ENCODE results near the gene TEKT2.

Gene TEKT2

GRCh38 chr1:36115200-36115669, 31.3 kb downstream of the TEKT2 start:
- H3K27ac ChIP-seq: no peak overlapping the region
- TF ChIP-seq ZFX (IDR thresholded peaks at IDR 0.05): no peak
- TF ChIP-seq, protein P1, sequence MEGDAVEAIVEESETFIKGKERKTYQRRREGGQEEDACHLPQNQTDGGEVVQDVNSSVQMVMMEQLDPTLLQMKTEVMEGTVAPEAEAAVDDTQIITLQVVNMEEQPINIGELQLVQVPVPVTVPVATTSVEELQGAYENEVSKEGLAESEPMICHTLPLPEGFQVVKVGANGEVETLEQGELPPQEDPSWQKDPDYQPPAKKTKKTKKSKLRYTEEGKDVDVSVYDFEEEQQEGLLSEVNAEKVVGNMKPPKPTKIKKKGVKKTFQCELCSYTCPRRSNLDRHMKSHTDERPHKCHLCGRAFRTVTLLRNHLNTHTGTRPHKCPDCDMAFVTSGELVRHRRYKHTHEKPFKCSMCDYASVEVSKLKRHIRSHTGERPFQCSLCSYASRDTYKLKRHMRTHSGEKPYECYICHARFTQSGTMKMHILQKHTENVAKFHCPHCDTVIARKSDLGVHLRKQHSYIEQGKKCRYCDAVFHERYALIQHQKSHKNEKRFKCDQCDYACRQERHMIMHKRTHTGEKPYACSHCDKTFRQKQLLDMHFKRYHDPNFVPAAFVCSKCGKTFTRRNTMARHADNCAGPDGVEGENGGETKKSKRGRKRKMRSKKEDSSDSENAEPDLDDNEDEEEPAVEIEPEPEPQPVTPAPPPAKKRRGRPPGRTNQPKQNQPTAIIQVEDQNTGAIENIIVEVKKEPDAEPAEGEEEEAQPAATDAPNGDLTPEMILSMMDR (conservative IDR thresholded peaks at IDR 0.05): no peak

GRCh38 chr1:36115931-36116330, 32.0 kb downstream of the TEKT2 start:
- TF ChIP-seq, protein P1 (conservative IDR thresholded peaks at IDR 0.05): no peak
- TF ChIP-seq ZFX (IDR thresholded peaks at IDR 0.05): no peak
- H3K27ac ChIP-seq: no peak overlapping the region

- no peak overlapping the region for H3K27ac ChIP-seq
- TF ChIP-seq, protein P1 (conservative IDR thresholded peaks at IDR 0.05): no peak
- TF ChIP-seq ZFX (IDR thresholded peaks at IDR 0.05): no peak
Observed at GRCh38 chr1:36116901-36117300, 33.0 kb downstream of the TEKT2 start.

DNA sequence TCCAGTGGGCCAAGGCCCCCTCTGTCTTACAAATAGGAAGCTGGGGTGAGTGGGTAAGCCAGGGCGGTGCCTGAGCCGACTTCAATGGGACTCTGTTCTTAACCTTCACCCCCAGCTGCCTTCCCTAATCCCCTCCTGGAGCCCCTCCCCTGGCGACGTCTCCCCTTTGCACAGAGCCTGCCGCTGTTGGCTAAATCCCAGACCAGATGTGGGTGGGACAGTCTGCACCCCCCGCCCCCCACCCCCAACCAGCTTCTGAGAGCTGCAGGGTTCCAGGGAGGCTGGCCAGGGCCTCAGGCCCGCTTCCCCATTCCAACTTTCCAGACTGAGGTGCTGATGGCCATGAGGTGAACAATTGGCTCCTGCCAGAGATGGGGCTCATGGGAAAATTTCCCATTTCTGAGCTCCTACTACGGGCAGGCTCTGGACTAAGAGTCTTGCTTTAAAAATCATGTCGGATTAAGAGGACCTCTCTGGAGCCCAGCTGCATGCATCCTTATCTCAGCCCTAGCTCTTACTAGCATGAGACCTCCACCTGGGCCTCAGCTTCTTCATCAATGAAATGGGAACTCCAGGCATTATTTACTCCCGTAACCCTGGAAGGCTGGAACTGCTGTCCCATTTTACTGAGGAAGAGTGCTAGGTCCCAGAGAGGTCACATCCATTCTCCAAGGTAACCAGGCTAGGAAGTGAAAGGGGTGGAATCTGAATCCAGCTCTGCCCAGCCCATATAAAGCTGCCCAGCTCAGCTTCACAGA, 34.7 kb downstream of the TEKT2 start:
- no peak overlapping the region for H3K27ac ChIP-seq
- TF ChIP-seq, protein P1 (conservative IDR thresholded peaks at IDR 0.05): no peak
- no peak for TF ChIP-seq ZFX (IDR thresholded peaks at IDR 0.05)

DNA sequence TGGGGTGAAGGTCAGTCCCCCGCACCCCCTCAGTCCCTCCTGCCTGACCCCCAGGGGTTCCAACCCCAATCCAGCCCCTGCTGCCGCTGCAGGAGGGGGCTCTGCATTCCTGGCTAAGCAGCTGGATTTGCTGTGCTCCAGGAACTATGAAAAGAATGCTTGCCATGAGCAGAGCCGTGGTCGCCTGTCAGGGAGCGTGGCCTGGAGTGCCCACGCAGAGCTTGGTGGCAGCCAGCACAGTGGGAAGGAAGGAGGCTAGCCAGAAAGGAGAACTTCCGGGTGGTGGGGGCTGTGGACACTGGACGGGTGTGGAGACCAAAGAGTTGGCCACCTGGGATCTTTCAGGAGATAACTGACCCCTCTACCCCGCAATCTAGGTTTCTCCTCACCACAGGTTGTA, 35.6 kb downstream of the TEKT2 start:
- H3K27ac ChIP-seq: no peak overlapping the region
- TF ChIP-seq, protein P1 (conservative IDR thresholded peaks at IDR 0.05): no peak
- TF ChIP-seq ZFX (IDR thresholded peaks at IDR 0.05): no peak

- no peak overlapping the region for H3K27ac ChIP-seq
- TF ChIP-seq, protein P1 (conservative IDR thresholded peaks at IDR 0.05): no peak
- no peak for TF ChIP-seq ZFX (IDR thresholded peaks at IDR 0.05)
Observed at GRCh38 chr1:36122062-36123030, 38.5 kb downstream of the TEKT2 start.

- no peak overlapping the region for H3K27ac ChIP-seq
- TF ChIP-seq, protein P1 (conservative IDR thresholded peaks at IDR 0.05): no peak
- TF ChIP-seq ZFX (IDR thresholded peaks at IDR 0.05): no peak
Observed at GRCh38 chr1:36123356-36123755, 39.5 kb downstream of the TEKT2 start.

Measured in C4-2B (cell line).